ENCODE measurements around the gene PTGIS. TPM values are rescaled to one million over a fixed set of nuclear protein-coding genes. Genes with fewer than 3 reads are reported as not detected.

PTGIS gene
- polyA plus RNA-seq, 1 donor (not counting 4 experiments of a cell fraction or from before 2014, with no cell fraction given), result not detected

- H3K36me3 ChIP-seq (ENCODE audit: control insufficient read depth in 2 of 2, extremely low read depth in 1 of 2, insufficient read depth in 2 of 2, low read length in 2 of 2), result no peaks in the 10 kb centered on the region
- H3K27me3 ChIP-seq (ENCODE audit: control insufficient read depth, extremely low read depth, insufficient read depth, low read length), result peaks cover 35% of the 10 kb centered on the region
- DNase-seq (ENCODE audit: low read depth, low spot score) (no peak), FAIRE-seq (no peak)
- dilution Hi-C loops (cut with MboI; ENCODE audit: extremely low pct_ligation_motif_present, low sequenced_read_pairs), result no loop called here
- no peak overlapping the region for H3K9ac ChIP-seq (ENCODE audit: control insufficient read depth, extremely low read depth, insufficient read depth, low read length)
- H2AFZ ChIP-seq (ENCODE audit: control insufficient read depth, low read length), result no peak overlapping the region
- peaks cover 6% of the 10 kb centered on the region for H3K4me1 ChIP-seq (ENCODE audit: control insufficient read depth, extremely low read depth, insufficient read depth, low read length)
- TF ChIP-seq, protein P1, sequence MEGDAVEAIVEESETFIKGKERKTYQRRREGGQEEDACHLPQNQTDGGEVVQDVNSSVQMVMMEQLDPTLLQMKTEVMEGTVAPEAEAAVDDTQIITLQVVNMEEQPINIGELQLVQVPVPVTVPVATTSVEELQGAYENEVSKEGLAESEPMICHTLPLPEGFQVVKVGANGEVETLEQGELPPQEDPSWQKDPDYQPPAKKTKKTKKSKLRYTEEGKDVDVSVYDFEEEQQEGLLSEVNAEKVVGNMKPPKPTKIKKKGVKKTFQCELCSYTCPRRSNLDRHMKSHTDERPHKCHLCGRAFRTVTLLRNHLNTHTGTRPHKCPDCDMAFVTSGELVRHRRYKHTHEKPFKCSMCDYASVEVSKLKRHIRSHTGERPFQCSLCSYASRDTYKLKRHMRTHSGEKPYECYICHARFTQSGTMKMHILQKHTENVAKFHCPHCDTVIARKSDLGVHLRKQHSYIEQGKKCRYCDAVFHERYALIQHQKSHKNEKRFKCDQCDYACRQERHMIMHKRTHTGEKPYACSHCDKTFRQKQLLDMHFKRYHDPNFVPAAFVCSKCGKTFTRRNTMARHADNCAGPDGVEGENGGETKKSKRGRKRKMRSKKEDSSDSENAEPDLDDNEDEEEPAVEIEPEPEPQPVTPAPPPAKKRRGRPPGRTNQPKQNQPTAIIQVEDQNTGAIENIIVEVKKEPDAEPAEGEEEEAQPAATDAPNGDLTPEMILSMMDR (optimal IDR thresholded peaks at IDR 0.05 in 1 of 3, IDR thresholded peaks at IDR 0.05 in 1 of 3, conservative IDR thresholded peaks at IDR 0.05 in 1 of 3; ENCODE audit: extremely low read depth in 1 of 3, insufficient read depth in 2 of 3, low read length in 3 of 3), result no peak
- no peak for TF ChIP-seq EZH2 (IDR thresholded peaks at IDR 0.05; ENCODE audit: low read length)
- H3K79me2 ChIP-seq (ENCODE audit: control insufficient read depth, insufficient read depth, low read length), result no peaks in the 10 kb centered on the region
- H3K27ac ChIP-seq (ENCODE audit: control insufficient read depth, insufficient read depth, low read length), result no peak overlapping the region
- no peak overlapping the region for H3K4me3 ChIP-seq (ENCODE audit: control insufficient read depth in 2 of 3, extremely low read depth in 1 of 3, insufficient read depth in 2 of 3, low read depth in 1 of 3, low read length in 3 of 3)
- no peaks in the 10 kb centered on the region for H3K9me3 ChIP-seq (ENCODE audit: control insufficient read depth, low read depth, low read length)
- H4K20me1 ChIP-seq (ENCODE audit: control insufficient read depth, extremely low read depth, insufficient read depth, low read length), result no peaks in the 10 kb centered on the region
- no peak overlapping the region for H3K4me2 ChIP-seq (ENCODE audit: control insufficient read depth, extremely low read depth, insufficient read depth, low read depth, low read length)
- H3K9me1 ChIP-seq (ENCODE audit: control insufficient read depth, extremely low read depth, insufficient read depth, low read length), result no peaks in the 10 kb centered on the region
These were observed 105.9 kb downstream of the PTGIS start for GRCh38 chr20:49461894-49462620.

GRCh38 chr20:49460916-49461315 is 107.0 kb downstream of the PTGIS start:
- H3K4me1 ChIP-seq (ENCODE audit: control insufficient read depth, extremely low read depth, insufficient read depth, low read length), result peaks cover 6% of the 10 kb centered on the region
- no peaks in the 10 kb centered on the region for H3K9me3 ChIP-seq (ENCODE audit: control insufficient read depth, low read depth, low read length)
- TF ChIP-seq, protein P1 (optimal IDR thresholded peaks at IDR 0.05 in 1 of 3, IDR thresholded peaks at IDR 0.05 in 1 of 3, conservative IDR thresholded peaks at IDR 0.05 in 1 of 3; ENCODE audit: extremely low read depth in 1 of 3, insufficient read depth in 2 of 3, low read length in 3 of 3), result no peak
- peak; percentile 39 for TF ChIP-seq EZH2 (IDR thresholded peaks at IDR 0.05; ENCODE audit: low read length)
- H3K9me1 ChIP-seq (ENCODE audit: control insufficient read depth, extremely low read depth, insufficient read depth, low read length), result no peaks in the 10 kb centered on the region
- H3K79me2 ChIP-seq (ENCODE audit: control insufficient read depth, insufficient read depth, low read length), result no peaks in the 10 kb centered on the region
- H3K27me3 ChIP-seq (ENCODE audit: control insufficient read depth, extremely low read depth, insufficient read depth, low read length), result peaks cover 44% of the 10 kb centered on the region
- dilution Hi-C loops (cut with MboI; ENCODE audit: extremely low pct_ligation_motif_present, low sequenced_read_pairs), result no loop called here
- no peak overlapping the region for H2AFZ ChIP-seq (ENCODE audit: control insufficient read depth, low read length)
- H4K20me1 ChIP-seq (ENCODE audit: control insufficient read depth, extremely low read depth, insufficient read depth, low read length), result no peaks in the 10 kb centered on the region
- no peak overlapping the region for H3K9ac ChIP-seq (ENCODE audit: control insufficient read depth, extremely low read depth, insufficient read depth, low read length)
- no peaks in the 10 kb centered on the region for H3K36me3 ChIP-seq (ENCODE audit: control insufficient read depth in 2 of 2, extremely low read depth in 1 of 2, insufficient read depth in 2 of 2, low read length in 2 of 2)
- no peak for DNase-seq (ENCODE audit: low read depth, low spot score)
- no peak overlapping the region for H3K27ac ChIP-seq (ENCODE audit: control insufficient read depth, insufficient read depth, low read length)
- no peak overlapping the region for H3K4me2 ChIP-seq (ENCODE audit: control insufficient read depth, extremely low read depth, insufficient read depth, low read depth, low read length)
- FAIRE-seq, result peak; percentile 83
- H3K4me3 ChIP-seq (ENCODE audit: control insufficient read depth in 2 of 3, extremely low read depth in 1 of 3, insufficient read depth in 2 of 3, low read depth in 1 of 3, low read length in 3 of 3), result no peak overlapping the region

Measured in keratinocyte (primary cell).